DND-41 (cell line): ENCODE measurements around the gene MYBL2.

ENCODE experiments used
- ATAC-seq: fragments of 200-7000 bp; cut with Tn5 transposase; 3 replicates; pipeline ENCODE4 v1.9.1; 2021; ENCODE audit warnings: low read depth; ENCODE audit not compliant: insufficient read depth
- DNase-seq: peaks from one replicate; pipeline ENCODE4 v3.0.0-alpha.2; 2020
- H2AFZ ChIP-seq: 2 replicates; pipeline ENCODE4 v1.6.0; 2012; ENCODE audit warnings: low read depth, low read length
- H3K27ac ChIP-seq: 2 replicates; pipeline ENCODE4 v1.5.1; 2012; ENCODE audit warnings: low read length, inconsistent platforms
- H3K27me3 ChIP-seq: fragments of 200-600 bp; sonication (generic); 2 replicates; pipeline ENCODE4 v1.6.0; 2012; ENCODE audit warnings: low read length, mild to moderate bottlenecking, inconsistent platforms; ENCODE audit not compliant: insufficient read depth, poor library complexity
- H3K36me3 ChIP-seq: 2 replicates; pipeline ENCODE4 v1.5.1; 2012; ENCODE audit warnings: low read length, inconsistent platforms; ENCODE audit not compliant: insufficient read depth
- H3K4me1 ChIP-seq: 2 replicates; pipeline ENCODE4 v1.5.1; 2012; ENCODE audit warnings: mild to moderate bottlenecking, low read length; ENCODE audit not compliant: insufficient read depth
- H3K4me2 ChIP-seq: 2 replicates; pipeline ENCODE4 v1.6.0; 2012; ENCODE audit warnings: mild to moderate bottlenecking, moderate library complexity, low read length, inconsistent platforms; ENCODE audit not compliant: insufficient read depth
- H3K4me3 ChIP-seq, 2 experiments: fragments of 200-600 bp in 1 of 2; shearing (Covaris generic) in 1 of 2; 2 replicates each; pipeline ENCODE4 v1.5.1; 2012 to 2016; ENCODE audit warnings: inconsistent platforms in 2 of 2, low read length in 2 of 2, mild to moderate bottlenecking in 2 of 2, low read depth in 1 of 2, moderate library complexity in 1 of 2
- H3K79me2 ChIP-seq: 2 replicates; pipeline ENCODE4 v1.6.0; 2012; ENCODE audit warnings: low read length, inconsistent platforms; ENCODE audit not compliant: insufficient read depth
- H3K9ac ChIP-seq: 2 replicates; pipeline ENCODE4 v1.6.0; 2012; ENCODE audit warnings: low read depth, mild to moderate bottlenecking, inconsistent platforms, low read length, moderate library complexity
- H3K9me3 ChIP-seq: 2 replicates; pipeline ENCODE4 v1.5.1; 2012; ENCODE audit warnings: low read length, moderate library complexity, mild to moderate bottlenecking, inconsistent platforms; ENCODE audit not compliant: insufficient read depth, severe bottlenecking
- H4K20me1 ChIP-seq: 2 replicates; pipeline ENCODE4 v1.6.0; 2012; ENCODE audit warnings: low read length; ENCODE audit not compliant: insufficient read depth
- CTCF ChIP-seq: IDR thresholded peaks from 2 replicates; pipeline ENCODE4 v1.5.1; 2012; ENCODE audit warnings: borderline replicate concordance, low read length, moderate library complexity, mild to moderate bottlenecking; ENCODE audit not compliant: poor library complexity, severe bottlenecking; ENCODE audit errors: extremely low read depth
- EZH2 ChIP-seq: IDR thresholded peaks from 3 replicates; pipeline ENCODE4 v1.6.1; 2012; ENCODE audit warnings: borderline replicate concordance, low read depth, mild to moderate bottlenecking, moderate library complexity, low read length, inconsistent platforms; ENCODE audit not compliant: severe bottlenecking

The MYBL2 gene

GRCh38 chr20:43761386-43762340, 94.7 kb downstream of the MYBL2 start:
- Histone ChIP-seq H3K27ac (no peak overlapping the region), H3K79me2 (no peaks in the 10 kb centered on the region), H3K4me1 (no peaks in the 10 kb centered on the region), H4K20me1 (no peaks in the 10 kb centered on the region), H3K27me3 (peaks cover 4% of the 10 kb centered on the region), H3K4me3 (no peak overlapping the region), H3K4me2 (no peak overlapping the region), H3K9me3 (no peaks in the 10 kb centered on the region), H3K36me3 (no peaks in the 10 kb centered on the region), H2AFZ (no peak overlapping the region), H3K9ac (no peak overlapping the region)
- ATAC-seq (no peak), DNase-seq (no peak)
- TF ChIP-seq EZH2 (no peak), CTCF (no peak)

GRCh38 chr20:43762911-43763310, 96.0 kb downstream of the MYBL2 start:
- no peak for ATAC-seq
- Histone ChIP-seq H3K4me1 (no peaks in the 10 kb centered on the region), H3K27me3 (peaks cover 8% of the 10 kb centered on the region), H3K79me2 (no peaks in the 10 kb centered on the region), H3K27ac (no peak overlapping the region), H2AFZ (no peak overlapping the region), H3K4me3 (no peak overlapping the region), H3K9ac (no peak overlapping the region), H3K4me2 (no peak overlapping the region), H4K20me1 (no peaks in the 10 kb centered on the region), H3K36me3 (no peaks in the 10 kb centered on the region), H3K9me3 (no peaks in the 10 kb centered on the region)
- no peak for TF ChIP-seq CTCF
- no peak for TF ChIP-seq EZH2
- DNase-seq, result no peak

DNA sequence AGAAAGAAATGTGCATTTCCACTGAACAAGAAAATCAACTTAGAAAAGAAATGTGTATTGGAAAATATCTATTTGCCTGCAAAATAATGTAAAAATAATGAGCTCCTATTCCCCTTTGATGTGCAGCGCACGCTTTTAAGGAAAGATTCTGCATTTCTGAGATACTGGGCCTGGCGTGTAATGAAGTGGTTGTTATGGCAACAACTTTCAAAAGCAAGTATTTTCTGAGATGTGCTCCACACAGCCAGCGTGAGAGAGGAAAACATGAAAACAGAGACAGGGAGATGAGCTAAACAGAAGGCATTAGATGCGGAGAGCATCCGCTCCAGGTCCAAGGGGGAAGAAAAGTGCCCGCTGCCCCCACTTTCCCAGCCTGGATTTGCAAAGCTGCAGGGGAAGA, 99.0 kb downstream of the MYBL2 start:
- H4K20me1 ChIP-seq, result no peaks in the 10 kb centered on the region
- TF ChIP-seq CTCF, result no peak
- TF ChIP-seq EZH2, result no peak
- peaks cover 5% of the 10 kb centered on the region for H3K27me3 ChIP-seq
- H3K36me3 ChIP-seq, result no peaks in the 10 kb centered on the region
- no peaks in the 10 kb centered on the region for H3K9me3 ChIP-seq
- H3K4me1 ChIP-seq, result no peaks in the 10 kb centered on the region
- no peaks in the 10 kb centered on the region for H3K79me2 ChIP-seq
- H3K4me3 ChIP-seq, result no peak overlapping the region
- ATAC-seq (no peak), DNase-seq (no peak)
- no peak overlapping the region for H2AFZ ChIP-seq
- no peak overlapping the region for H3K9ac ChIP-seq
- H3K4me2 ChIP-seq, result no peak overlapping the region
- no peak overlapping the region for H3K27ac ChIP-seq
